HG03520 (cell line): ENCODE measurements around the gene MPND.

ENCODE experiments used
- ATAC-seq: cut with Tn5 transposase; IDR thresholded peaks from one replicate; pipeline ENCODE4 v1.9.1; 2021; ENCODE audit warnings: mild to moderate bottlenecking, moderate library complexity; ENCODE audit not compliant: unreplicated experiment

The MPND gene

DNA sequence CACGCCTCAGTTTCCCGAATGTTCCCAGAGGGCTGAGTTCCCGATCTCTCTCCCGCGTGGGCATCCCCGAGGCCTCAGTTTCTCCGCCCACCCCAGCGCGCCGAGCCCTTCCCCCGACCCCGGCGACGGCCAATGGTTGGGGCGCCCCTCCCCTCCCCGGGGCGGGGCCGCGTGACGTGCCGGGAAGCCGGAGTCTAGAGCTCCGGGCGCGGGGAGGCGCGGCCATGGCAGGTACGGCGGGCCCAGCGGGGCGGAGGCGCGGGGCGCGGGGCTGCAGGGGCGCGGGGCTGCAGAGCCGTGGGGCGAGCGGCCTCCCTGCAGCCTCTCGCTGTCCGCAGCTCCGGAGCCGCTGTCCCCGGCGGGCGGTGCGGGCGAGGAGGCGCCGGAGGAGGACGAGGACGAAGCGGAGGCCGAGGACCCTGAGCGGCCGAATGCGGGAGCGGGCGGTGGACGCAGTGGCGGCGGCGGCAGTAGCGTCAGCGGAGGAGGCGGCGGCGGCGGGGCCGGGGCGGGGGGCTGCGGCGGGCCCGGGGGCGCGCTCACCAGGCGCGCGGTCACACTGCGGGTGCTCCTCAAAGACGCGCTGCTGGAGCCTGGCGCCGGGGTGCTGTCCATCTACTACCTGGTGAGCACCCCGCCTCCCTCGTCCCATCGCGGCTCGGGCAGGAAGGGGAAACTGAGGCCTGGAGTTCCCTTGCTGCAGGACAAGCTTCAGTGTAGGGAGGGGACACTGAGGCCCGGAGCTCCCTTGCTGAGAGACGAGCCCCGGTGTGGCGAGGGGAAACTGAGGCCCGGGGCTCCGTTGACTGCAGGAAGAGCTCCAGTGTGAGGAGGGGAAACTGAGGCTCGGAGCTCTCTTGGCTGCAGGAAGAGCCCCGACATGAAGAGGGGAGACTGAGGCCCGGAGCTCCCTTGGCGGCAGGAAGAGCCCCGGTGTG, at the start of gene MPND:
MPND (plus strand) TSS at position 193 of the 938 bp plus-strand sequence; CDS start at position 225, 32 bp downstream.
- ATAC-seq: peak; percentile 49

DNA sequence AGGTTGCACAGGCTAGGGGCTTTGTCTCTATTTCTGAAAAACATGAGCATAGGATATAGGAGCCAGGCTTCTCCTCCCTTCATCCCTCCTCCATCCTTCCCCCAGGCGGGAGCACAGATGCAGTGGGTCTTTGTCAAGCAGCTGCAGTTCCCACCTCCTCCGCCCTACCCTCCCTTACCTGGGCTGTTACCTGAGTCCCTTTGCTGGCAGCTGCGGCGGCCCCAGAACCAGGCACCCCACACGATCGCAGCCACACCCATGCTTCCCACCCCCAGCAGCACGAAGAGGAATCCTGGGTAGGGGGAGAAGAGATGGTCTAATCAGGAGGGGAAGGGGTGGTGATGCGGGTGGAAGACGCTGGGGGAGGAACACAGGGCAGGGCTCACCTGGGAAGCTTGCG, 49.0 kb upstream of the MPND start:
- no peak for ATAC-seq

- no peak for ATAC-seq
These were observed 47.2 kb upstream of the MPND start for GRCh38 chr19:4295972-4296771.

DNA sequence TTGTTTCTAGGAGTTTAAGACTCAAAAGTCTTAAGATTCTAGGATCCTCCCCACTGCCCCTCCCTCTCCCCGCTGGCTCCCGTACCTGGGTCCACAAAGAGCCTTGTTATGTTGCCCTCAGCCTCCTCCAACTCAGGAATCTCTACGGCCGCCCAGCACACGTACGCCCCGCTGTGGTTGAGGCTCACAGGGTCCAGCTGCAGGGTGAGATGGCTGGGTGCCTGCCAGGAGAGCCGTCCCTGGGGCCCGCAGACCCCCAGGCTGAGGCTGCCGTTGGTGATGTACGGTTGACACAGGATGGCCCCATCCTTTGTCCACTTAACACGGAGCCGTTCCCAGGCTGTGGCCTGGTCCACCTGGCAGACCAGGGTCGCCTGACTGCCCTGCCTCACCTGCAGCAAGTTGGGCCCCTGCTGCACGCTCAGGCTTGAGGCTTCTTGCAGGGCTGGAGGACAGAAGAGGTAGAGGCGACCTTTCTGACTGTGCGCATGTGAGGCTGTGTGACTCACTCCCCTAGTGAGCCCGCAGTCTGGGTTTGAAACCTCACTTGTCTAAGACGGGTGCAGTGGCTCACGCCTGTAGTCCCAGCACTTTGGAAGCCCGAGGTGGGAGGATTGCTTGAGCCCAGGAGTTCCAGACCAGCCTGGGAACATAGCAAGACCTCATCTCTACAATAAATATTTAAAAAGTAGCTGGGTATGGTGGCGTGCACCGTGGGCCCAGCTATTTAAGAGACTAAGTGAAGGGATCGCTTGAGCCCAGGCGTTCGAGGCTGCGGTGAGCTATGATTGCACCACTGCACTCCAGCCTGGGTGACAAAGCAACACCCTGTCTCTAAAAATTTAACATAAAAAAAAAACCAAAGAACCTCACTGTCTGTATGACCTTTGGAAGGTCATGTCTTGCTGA, 45.2 kb upstream of the MPND start:
- ATAC-seq: no peak

DNA sequence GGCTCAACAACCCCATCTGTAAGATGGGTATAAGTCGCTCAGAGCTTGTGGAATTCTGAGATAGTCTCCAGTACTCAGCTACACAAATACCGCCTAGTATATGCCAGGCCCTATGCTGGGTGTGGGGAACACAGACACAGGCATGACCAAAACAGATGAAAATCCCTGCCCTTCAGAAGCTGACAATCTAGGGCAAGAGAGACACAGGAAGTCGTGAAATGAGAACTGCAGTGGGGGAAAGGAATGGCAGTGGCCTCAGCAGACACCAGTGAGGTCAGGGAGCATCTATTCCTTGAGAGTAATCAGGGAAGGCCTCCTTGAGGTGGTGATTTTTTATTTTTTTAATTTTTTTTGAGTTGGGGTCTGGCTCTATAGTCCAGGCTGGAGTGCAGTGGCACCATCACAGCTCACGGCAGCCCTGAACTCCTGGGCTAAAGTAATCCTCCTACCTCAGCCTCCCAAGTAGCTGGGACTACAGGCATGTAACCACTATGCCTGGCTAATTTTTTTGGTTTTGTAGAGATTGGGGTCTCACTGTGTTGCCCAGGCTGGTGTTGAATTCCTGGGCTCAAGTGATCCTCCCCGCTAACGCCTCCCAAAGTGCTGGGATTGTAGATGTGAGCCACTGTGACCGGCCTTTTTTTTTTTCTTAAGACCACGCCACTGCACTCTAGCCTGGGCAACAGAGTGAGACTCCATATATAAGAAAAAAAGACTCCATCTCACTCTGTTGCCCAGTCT, 44.4 kb upstream of the MPND start:
- no peak for ATAC-seq

DNA sequence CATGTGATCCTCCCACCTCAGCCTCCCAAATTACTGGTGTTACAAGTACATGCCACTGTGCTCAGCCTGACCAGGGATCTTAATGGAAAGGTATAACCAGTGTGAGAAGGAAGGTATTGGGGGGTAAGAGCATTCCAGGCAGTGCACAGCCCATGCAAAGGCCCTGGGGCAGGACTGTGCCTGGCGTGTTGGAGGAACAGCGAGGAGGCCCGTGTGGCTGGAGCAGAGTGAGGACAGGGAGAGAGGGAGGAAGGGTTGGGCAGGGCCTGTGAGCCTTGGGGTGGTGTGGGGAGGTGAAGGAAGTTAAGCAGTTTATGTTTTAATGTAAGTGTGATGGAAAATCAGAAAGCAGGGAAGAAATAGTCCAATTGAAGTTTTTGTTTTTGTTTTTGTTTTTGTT, 42.8 kb upstream of the MPND start:
- ATAC-seq: no peak

GRCh38 chr19:4301590-4302242, 41.6 kb upstream of the MPND start:
- ATAC-seq: no peak

GRCh38 chr19:4302243-4302640, 41.1 kb upstream of the MPND start, which contains the start of gene TMIGD2:
TMIGD2 (minus strand) TSS chr19:4302389; CDS start chr19:4302385, 4 bp downstream.
- ATAC-seq: no peak

DNA sequence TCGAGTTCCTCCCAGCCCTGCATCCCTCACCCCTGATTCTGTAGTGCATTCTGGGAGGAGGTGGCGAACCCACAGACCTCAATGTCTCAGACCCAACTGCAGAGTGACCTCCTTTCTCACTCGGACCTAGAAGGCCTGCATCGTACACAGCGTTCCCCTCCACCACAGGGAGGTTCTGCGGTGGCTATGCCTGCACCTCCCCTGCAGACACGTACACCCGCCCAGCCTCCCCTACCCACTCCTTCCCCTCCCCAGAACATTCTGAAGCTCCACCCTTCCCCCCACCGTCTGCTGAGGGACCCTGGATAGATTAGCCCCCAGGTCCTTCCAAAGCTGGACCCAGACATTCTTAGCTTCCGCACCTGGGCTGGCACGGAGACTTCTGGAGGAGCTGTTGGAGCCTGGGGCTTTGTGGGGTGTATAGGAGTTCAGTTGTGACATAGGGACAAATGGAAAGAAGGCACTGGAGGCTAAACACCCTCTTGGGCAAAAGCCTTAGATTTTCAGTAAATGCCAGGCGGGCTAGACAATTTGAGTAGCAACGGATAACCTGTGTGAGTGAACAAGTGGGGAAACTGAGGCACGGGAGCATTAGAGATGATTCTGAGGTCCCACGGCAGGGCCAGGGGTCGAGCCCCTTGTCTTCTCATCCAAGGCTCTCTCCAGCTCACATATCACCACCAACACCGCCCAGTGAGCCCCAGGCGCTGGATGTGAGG, 39.4 kb upstream of the MPND start:
- ATAC-seq: no peak

DNA sequence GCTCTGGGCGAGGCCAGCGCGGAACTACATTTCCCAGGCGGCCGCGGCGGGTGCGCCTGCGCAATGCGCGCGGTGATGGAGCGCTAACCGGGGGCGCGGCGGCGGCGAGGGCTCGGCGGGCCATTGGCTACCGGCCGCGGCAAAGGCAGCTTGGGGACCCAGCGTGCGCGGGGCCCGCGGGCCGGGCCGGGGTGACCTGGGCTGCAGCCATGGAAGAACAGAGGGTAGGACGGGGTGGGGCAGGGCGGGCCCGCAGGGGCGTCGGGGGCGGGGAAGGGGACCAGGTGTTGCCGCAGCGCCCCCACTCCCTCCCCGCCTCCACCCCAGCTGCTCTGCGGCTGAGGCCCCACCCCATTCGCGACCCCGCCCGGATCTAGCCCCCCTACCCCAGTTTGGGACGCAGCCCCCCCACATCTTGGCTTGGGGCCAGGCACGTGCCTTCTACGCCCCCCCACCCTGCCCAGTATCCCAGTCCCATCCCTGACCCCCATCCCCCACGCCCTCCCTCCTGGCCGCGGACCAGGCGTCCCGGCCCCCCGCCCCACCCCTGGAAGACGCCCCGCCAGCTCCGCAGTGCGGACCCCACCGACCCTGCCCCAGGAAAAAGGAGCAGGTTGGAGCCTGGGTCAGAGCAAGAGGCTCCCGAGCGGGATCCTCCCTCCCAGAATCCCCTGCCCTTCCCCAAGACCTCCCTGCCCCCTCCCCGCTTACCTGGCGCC, 38.7 kb upstream of the MPND start, which contains the start of gene FSD1:
FSD1 (plus strand) TSS at position 61 of the 719 bp plus-strand sequence; CDS start at position 210, 149 bp downstream.
- no peak for ATAC-seq

GRCh38 chr19:4305257-4305612, 38.1 kb upstream of the MPND start:
- no peak for ATAC-seq

DNA sequence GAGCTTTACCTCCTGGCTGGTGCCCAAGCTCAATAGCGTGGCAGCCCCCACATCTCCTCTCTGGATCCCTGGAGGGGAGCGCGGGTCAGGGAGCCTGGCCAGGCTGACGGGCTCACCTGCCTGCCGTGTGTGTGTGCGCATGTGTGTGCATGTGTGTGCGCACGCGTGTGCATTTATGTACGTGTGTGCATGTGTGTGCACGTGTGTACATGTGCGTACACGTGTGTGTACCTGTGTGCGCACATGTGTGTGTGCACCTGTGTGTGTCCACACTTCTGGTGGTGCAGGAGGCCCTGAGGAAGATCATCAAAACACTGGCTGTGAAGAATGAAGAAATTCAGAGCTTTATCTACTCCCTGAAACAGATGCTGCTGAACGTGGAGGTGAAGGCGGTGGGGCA, 37.7 kb upstream of the MPND start:
- no peak for ATAC-seq

DNA sequence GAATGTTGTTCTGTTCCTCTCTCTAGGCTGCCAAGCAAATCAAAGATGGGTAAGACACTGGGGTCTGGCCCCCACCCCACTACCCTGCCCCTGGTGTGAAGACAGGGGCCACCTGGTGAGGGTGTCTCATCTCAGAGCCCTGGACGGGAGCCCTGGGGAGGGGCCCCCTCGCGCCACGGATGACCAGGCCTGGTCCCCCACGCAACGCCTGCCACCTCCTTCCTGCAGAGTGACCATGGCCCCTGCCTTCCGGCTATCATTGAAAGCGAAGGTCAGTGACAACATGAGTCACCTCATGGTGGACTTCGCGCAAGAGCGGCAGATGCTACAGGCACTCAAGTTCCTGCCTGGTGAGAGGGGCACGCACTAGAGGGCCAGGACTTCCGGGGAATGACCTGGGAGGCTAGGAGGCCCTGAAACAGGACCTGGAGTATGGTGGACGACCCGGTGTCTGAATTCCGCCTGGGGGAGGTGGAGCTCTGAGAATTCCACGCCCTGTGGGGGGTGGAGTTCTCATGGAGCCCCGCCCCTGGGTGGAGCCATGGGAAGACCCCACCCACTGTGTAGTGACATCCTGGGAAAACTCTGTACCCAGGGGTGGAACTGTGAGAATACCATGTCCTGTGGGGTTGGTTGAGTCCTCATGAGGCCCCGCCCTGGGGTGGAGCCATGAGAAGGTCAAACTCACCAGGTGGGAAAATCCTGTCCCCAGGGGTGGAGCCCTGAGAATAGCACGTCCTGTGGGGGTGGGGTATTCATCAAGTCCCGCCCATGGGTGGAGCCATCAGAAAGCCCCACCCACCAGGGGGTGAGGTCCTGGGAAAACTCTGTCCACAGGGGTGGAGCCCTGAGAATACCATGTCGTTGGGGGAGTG, 32.9 kb upstream of the MPND start:
- ATAC-seq: no peak

GRCh38 chr19:4313847-4314490, 29.4 kb upstream of the MPND start:
- ATAC-seq: no peak

DNA sequence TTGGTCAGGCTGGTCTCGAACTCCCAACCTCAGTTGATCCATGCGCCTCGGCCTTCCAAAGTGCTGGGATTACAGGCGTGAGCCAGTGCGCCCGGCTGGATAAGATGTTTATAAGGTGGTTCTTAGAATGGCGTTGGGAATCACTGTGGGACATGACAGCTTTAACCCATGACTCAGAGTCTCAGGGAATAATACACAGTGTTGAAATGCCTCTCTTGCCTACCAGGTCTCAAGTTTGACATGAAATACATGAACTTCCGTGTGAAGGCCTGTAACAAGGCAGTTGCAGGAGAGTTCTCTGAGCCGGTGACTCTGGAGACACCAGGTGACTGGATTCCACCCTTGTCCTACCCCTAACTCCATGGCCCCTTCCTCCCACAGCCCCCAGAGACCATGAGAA, 26.4 kb upstream of the MPND start:
- ATAC-seq: no peak

- ATAC-seq: no peak
These were observed 24.9 kb upstream of the MPND start for GRCh38 chr19:4318460-4318859.
